ENCODE results near the gene PRKCE.

- TF ChIP-seq, protein P1, sequence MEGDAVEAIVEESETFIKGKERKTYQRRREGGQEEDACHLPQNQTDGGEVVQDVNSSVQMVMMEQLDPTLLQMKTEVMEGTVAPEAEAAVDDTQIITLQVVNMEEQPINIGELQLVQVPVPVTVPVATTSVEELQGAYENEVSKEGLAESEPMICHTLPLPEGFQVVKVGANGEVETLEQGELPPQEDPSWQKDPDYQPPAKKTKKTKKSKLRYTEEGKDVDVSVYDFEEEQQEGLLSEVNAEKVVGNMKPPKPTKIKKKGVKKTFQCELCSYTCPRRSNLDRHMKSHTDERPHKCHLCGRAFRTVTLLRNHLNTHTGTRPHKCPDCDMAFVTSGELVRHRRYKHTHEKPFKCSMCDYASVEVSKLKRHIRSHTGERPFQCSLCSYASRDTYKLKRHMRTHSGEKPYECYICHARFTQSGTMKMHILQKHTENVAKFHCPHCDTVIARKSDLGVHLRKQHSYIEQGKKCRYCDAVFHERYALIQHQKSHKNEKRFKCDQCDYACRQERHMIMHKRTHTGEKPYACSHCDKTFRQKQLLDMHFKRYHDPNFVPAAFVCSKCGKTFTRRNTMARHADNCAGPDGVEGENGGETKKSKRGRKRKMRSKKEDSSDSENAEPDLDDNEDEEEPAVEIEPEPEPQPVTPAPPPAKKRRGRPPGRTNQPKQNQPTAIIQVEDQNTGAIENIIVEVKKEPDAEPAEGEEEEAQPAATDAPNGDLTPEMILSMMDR (conservative IDR thresholded peaks at IDR 0.05) = no peak
- no peak for TF ChIP-seq EZH2 (IDR thresholded peaks at IDR 0.05; ENCODE audit: low read depth)
Measured at GRCh38 chr2:45804987-45805755, 153.7 kb downstream of the PRKCE start.
